Panc1 (cell line): ENCODE results near the gene ENKD1. TPM values are rescaled to one million over a fixed set of nuclear protein-coding genes. Genes with fewer than 3 reads are reported as not detected.

Source experiments
- ATAC-seq: fragments of 200-7000 bp; cut with Tn5 transposase; 2 replicates; pipeline ENCODE4 v1.9.1; 2020; ENCODE audit warnings: mild to moderate bottlenecking, moderate library complexity
- BruUV-seq: library from RNA; stranded (reverse); fragments of 400-500 nt; replicated peaks from 2 replicates; lab custom pipeline; 2021; lab: Mats Ljungman, UMichigan
- CTCF ChIA-PET: fragments of 300-600 bp; sonication (Branson Sonifier 250); formaldehyde crosslinking; loops from one replicate; lab custom pipeline; 2022; ENCODE audit warnings: antibody characterized with exemption; lab: Charles Lee
- POLR2A ChIA-PET: fragments of 300-600 bp; sonication (Branson Sonifier 250); formaldehyde crosslinking; loops from one replicate; lab custom pipeline; 2022; ENCODE audit warnings: antibody characterized with exemption; lab: Charles Lee
- DNase-seq: peaks from one replicate; pipeline ENCODE4 v3.0.0-alpha.2; 2010; ENCODE audit warnings: low read depth, low spot score
- H3K27ac ChIP-seq: 2 replicates; pipeline ENCODE4 v1.5.1; 2011; ENCODE audit warnings: mild to moderate bottlenecking, low read length, inconsistent platforms
- H3K27me3 ChIP-seq: fragments of 200-500 bp; sonication (Bioruptor generic); 2 replicates; pipeline ENCODE4 v1.6.0; 2014; ENCODE audit warnings: low read length, inconsistent platforms; ENCODE audit not compliant: control insufficient read depth, insufficient read depth
- H3K36me3 ChIP-seq: fragments of 200-500 bp; sonication (Bioruptor generic); 2 replicates; pipeline ENCODE4 v1.5.1; 2014; ENCODE audit warnings: inconsistent platforms, mild to moderate bottlenecking, low read length, moderate library complexity; ENCODE audit not compliant: control insufficient read depth, insufficient read depth
- H3K4me1 ChIP-seq: 2 replicates; pipeline ENCODE4 v1.5.1; 2011; ENCODE audit warnings: inconsistent platforms, mild to moderate bottlenecking, low read length, moderate library complexity; ENCODE audit not compliant: control insufficient read depth, insufficient read depth
- H3K4me3 ChIP-seq, 2 experiments: 2 replicates each; pipeline ENCODE4 v1.5.1; 2011 to 2012; ENCODE audit warnings: low read depth in 2 of 2, low read length in 2 of 2, mild to moderate bottlenecking in 2 of 2, inconsistent platforms in 1 of 2, moderate library complexity in 1 of 2
- H3K9me3 ChIP-seq: fragments of 200-500 bp; sonication (Bioruptor generic); 2 replicates; pipeline ENCODE4 v1.5.1; 2014; ENCODE audit warnings: low read depth, mild to moderate bottlenecking, inconsistent platforms, low read length, moderate library complexity; ENCODE audit not compliant: control insufficient read depth, insufficient read depth
- CTCF ChIP-seq: fragments of 450-650 bp; IDR thresholded peaks from 2 replicates; pipeline ENCODE4 v1.5.1; 2017; ENCODE audit warnings: mild to moderate bottlenecking
- POLR2AphosphoS5 ChIP-seq: IDR thresholded peaks from 2 replicates; pipeline ENCODE4 v1.6.1; 2012; ENCODE audit warnings: mild to moderate bottlenecking, low read depth, low read length, moderate library complexity
- SIN3A ChIP-seq: IDR thresholded peaks from 2 replicates; pipeline ENCODE4 v1.6.1; 2012; ENCODE audit warnings: low read depth, mild to moderate bottlenecking, low read length, moderate library complexity, borderline replicate concordance; ENCODE audit not compliant: insufficient read depth
- TCF7L2 ChIP-seq: IDR thresholded peaks from 2 replicates; pipeline ENCODE4 v1.6.1; 2011; ENCODE audit warnings: mild to moderate bottlenecking, low read depth, low read length, inconsistent platforms
- in situ Hi-C: cut with HindIII; loops from 2 replicates; pipeline ENCODE4 v1.10.0; 2016; ENCODE audit warnings: low sequenced_read_pairs, low pct_unique_long_range_greater_than_20kb
- intact Hi-C: fragments of 100-400 bp; cut with micrococcal nuclease; formaldehyde crosslinking; loops from one replicate; pipeline ENCODE4 v1.10.0; 2022; ENCODE audit not compliant: unreplicated experiment
- total RNA-seq: library from RNA; stranded (reverse); gene quantifications from one replicate; pipeline ENCODE4 v1.2.1, GENCODE V29; 2021; ENCODE audit not compliant: unreplicated experiment
- TF ChIP-seq, protein P1 (sequence below), 2 experiments: IDR thresholded peaks; 2 replicates each; pipeline ENCODE4 v1.6.1; 2011 to 2012; ENCODE audit warnings: low read depth in 2 of 2, control low read depth in 1 of 2, low read length in 1 of 2, mild to moderate bottlenecking in 1 of 2, moderate library complexity in 1 of 2; ENCODE audit not compliant: insufficient read depth in 1 of 2

ENKD1 gene
- total RNA-seq, 1 experiment from 2014 or later: 14.6 TPM

- no peaks in the 10 kb centered on the region; the same call in 1 of the 2 replicates for H3K36me3 ChIP-seq
- H3K27me3 ChIP-seq: no peaks in the 10 kb centered on the region
- TF ChIP-seq POLR2AphosphoS5 (no peak), CTCF (no peak), TCF7L2 (no peak), SIN3A (no peak)
- TF ChIP-seq, protein P1, sequence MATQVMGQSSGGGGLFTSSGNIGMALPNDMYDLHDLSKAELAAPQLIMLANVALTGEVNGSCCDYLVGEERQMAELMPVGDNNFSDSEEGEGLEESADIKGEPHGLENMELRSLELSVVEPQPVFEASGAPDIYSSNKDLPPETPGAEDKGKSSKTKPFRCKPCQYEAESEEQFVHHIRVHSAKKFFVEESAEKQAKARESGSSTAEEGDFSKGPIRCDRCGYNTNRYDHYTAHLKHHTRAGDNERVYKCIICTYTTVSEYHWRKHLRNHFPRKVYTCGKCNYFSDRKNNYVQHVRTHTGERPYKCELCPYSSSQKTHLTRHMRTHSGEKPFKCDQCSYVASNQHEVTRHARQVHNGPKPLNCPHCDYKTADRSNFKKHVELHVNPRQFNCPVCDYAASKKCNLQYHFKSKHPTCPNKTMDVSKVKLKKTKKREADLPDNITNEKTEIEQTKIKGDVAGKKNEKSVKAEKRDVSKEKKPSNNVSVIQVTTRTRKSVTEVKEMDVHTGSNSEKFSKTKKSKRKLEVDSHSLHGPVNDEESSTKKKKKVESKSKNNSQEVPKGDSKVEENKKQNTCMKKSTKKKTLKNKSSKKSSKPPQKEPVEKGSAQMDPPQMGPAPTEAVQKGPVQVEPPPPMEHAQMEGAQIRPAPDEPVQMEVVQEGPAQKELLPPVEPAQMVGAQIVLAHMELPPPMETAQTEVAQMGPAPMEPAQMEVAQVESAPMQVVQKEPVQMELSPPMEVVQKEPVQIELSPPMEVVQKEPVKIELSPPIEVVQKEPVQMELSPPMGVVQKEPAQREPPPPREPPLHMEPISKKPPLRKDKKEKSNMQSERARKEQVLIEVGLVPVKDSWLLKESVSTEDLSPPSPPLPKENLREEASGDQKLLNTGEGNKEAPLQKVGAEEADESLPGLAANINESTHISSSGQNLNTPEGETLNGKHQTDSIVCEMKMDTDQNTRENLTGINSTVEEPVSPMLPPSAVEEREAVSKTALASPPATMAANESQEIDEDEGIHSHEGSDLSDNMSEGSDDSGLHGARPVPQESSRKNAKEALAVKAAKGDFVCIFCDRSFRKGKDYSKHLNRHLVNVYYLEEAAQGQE (IDR thresholded peaks at IDR 0.05; ENCODE audit: insufficient read depth in 1 of 2, low read depth in 2 of 2, low read length in 1 of 2): no peak
- H3K4me1 ChIP-seq: no peaks in the 10 kb centered on the region
- ChIA-PET CTCF (interaction anchor here (0.6 kb wide), 1 partner anchor 11 kb away, joined by 3 read pairs; no protein-coding TSS in a partner anchor), POLR2A (no interaction called here)
- intact Hi-C loops (loop anchor here (10.0 kb wide), 1 partner anchor 128 kb away; the partner anchor contains the start of genes RANBP10 and TSNAXIP1), in situ Hi-C loops (no loop called here)
- DNase-seq: no peak
- no peak overlapping the region for H3K27ac ChIP-seq
- H3K4me3 ChIP-seq: no peak overlapping the region
- no peak for ATAC-seq
- no peaks in the 10 kb centered on the region for H3K9me3 ChIP-seq
- no TSS peak for BruUV-seq
These were observed 10.0 kb upstream of the ENKD1 start for GRCh38 chr16:67676516-67676915.

GRCh38 chr16:67675999-67676398 lies 9.4 kb upstream of the ENKD1 start:
- ATAC-seq (no peak), DNase-seq (no peak)
- H3K9me3 ChIP-seq: no peaks in the 10 kb centered on the region
- H3K36me3 ChIP-seq: no peaks in the 10 kb centered on the region; the same call in 1 of the 2 replicates
- H3K4me3 ChIP-seq: no peak overlapping the region
- H3K27ac ChIP-seq: no peak overlapping the region
- no peak for TF ChIP-seq POLR2AphosphoS5
- TF ChIP-seq CTCF: no peak
- no peak for TF ChIP-seq TCF7L2
- TF ChIP-seq, protein P1 (IDR thresholded peaks at IDR 0.05; ENCODE audit: insufficient read depth in 1 of 2, low read depth in 2 of 2, low read length in 1 of 2): no peak
- TF ChIP-seq SIN3A: no peak
- no TSS peak for BruUV-seq
- intact Hi-C loops (loop anchor here (10.0 kb wide), 1 partner anchor 129 kb away; the partner anchor contains the start of genes RANBP10 and TSNAXIP1), in situ Hi-C loops (no loop called here)
- ChIA-PET CTCF (no interaction called here), POLR2A (no interaction called here)
- H3K4me1 ChIP-seq: no peaks in the 10 kb centered on the region
- H3K27me3 ChIP-seq: no peaks in the 10 kb centered on the region
